ENCODE results near the gene SORCS3.

DNA sequence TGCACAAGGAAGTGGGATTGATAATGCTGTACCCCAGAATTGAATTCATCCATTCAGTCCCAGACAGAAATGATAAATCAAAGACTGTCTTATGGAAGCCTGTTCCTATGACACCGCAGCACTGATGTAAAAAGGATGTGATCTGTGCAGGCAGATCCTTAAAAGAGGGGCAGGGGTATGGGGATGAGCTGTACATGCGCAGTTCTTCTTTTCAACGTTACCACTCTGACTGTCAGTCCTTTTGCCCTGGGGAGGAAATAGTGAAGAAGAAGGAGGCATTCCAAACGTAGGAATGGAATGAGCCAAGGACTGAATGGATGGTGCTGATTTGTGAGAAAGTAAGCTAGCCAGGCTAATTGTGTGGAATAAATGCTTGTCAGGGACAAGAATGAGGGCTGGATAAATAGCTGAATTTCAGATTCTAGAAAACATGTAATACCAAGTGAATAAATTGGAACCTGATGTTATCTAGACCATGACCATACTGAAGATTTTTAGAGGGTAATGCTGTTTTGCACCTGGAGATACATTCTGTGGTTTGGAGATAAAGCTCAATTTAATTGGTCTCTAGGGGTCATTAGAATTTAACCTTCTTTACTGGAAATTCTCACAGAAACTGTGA, 509.3 kb downstream of the SORCS3 start:
- TF ChIP-seq POLR2A (IDR thresholded peaks at IDR 0.05) (no peak), POLR2AphosphoS5 (IDR thresholded peaks at IDR 0.05; ENCODE audit: insufficient read depth in 1 of 2, low read depth in 1 of 2) (no peak)
- TF ChIP-seq, protein P1, sequence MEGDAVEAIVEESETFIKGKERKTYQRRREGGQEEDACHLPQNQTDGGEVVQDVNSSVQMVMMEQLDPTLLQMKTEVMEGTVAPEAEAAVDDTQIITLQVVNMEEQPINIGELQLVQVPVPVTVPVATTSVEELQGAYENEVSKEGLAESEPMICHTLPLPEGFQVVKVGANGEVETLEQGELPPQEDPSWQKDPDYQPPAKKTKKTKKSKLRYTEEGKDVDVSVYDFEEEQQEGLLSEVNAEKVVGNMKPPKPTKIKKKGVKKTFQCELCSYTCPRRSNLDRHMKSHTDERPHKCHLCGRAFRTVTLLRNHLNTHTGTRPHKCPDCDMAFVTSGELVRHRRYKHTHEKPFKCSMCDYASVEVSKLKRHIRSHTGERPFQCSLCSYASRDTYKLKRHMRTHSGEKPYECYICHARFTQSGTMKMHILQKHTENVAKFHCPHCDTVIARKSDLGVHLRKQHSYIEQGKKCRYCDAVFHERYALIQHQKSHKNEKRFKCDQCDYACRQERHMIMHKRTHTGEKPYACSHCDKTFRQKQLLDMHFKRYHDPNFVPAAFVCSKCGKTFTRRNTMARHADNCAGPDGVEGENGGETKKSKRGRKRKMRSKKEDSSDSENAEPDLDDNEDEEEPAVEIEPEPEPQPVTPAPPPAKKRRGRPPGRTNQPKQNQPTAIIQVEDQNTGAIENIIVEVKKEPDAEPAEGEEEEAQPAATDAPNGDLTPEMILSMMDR (IDR thresholded peaks at IDR 0.05) = no peak
